ENCODE data around the gene SCLY.
"Not testable (repeated sequence)": the region's sequence is repeated elsewhere in the genome, so short reads cannot be mapped to it uniquely, and the experiment has no call there.

SCLY gene, protein sequence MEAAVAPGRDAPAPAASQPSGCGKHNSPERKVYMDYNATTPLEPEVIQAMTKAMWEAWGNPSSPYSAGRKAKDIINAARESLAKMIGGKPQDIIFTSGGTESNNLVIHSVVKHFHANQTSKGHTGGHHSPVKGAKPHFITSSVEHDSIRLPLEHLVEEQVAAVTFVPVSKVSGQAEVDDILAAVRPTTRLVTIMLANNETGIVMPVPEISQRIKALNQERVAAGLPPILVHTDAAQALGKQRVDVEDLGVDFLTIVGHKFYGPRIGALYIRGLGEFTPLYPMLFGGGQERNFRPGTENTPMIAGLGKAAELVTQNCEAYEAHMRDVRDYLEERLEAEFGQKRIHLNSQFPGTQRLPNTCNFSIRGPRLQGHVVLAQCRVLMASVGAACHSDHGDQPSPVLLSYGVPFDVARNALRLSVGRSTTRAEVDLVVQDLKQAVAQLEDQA

DNA sequence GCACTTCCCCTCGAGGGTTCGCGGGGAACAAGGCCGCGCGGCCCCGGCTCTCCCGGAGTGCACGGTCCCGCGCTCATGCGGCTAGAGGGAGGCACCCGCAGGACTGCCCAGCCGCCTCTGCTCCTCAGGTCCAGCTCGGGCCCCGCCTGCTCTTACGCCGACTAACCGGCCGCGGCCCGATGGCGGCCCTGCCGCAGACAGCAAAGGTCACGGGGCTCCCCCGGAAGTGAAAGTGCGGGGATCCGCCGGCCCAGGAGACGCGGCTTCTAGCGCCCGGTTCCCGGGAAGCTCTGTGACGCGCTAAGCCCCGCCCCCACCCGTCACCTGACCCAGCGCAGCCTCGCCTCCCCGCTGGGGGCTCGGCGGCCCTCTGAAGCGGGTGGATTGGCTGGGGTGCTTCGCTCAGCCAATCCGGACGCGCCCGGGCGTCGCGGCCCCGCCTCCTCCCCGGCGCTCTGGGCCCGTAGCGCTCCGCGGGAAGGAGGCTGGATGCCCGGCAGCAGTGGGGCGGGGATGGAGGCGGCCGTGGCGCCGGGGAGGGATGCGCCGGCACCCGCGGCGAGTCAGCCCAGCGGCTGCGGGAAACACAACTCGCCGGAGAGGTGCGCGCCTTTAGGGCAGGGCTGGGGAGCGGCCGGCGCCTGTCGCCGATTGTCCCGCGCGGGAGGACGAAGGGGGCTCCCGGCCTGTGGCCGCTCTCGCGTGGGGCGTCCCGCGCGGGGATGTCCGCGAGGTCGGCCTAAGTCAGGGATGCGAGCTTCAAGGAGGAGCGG is at the start of gene SCLY:
Gene SCLY (plus strand): TSS at position 460 of the 773 bp plus-strand sequence. CDS start 54 bp downstream, at position 514.
- DNase-seq = peak; percentile 92

DNA sequence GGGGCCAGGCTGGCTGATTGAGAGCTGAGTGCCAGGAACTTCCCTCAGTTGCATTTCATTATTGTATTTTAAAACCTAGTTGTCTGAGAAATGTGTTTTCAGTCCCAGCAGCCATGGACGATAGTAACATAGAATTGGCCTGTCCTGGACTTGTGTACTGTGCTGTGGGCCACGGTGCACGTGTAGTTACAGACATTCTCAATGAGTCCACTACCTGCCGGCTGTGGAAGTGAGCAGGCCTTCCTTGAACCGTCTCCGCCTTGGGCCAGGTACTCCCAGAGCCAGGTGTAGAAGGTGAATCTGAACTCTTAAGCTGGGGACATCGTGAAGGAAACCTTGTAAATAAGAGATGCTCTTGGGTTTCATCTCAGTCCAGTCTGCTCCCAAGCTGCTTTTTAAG is 47.0 kb upstream of the SCLY start:
- DNase-seq = no peak

DNA sequence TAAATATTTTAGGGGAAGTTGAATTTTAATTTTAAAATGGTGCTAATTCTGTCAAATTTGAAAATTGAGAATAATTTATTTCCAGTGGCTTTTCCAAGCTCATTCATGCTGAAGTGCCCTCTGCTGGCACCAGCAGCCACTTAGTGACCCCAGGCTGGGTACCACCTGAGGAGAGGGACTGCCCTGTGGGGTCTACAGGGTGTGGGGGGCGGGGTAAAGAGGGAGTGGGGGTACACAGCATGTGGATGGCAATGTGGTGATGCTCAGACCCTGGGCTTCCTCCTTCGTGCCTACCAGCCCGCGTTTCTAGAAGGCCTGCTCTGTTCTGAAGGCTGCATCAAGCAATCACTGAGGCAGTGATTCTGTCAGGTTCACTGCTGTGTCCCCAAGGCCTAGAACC is 45.1 kb upstream of the SCLY start:
- DNase-seq = no peak

DNA sequence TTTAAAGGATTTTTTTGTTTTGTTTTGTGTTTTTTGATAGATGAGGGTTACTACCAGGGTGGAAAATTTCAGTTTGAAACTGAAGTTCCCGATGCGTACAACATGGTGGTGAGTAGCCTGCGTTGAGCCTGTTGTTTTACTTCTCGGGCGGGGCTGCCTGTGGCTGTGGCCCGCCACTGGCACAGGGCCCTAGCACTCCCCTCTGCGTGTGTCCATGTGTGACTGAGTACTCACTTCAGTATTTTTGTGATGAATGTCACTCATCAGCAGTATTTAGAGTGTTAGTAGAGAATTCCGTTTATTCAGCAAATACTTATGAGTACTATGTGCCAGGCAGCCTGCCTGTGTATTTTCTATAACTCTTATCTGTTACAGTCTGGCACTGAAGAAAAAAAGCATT is 44.3 kb upstream of the SCLY start:
- DNase-seq = no peak

DNA sequence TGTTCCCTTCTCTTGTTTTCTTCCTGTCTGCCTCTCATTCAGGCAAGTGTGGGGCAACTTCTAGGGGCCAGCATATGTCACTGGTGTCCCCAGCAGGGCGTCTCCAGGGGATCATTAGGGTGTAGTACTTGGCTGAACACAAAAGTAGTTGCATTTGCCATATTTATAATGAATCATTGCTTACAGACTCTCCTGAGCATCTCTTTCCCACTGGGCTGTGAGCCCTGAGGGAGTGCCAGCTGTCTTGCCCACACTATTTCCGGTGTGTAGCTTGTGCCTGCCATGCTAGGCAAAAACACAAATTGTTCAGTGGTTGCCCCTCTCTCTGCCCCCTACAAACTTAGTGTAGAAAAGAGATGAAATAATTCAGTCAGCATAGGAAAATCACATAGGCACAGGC is 40.8 kb upstream of the SCLY start:
- no peak for DNase-seq

DNA sequence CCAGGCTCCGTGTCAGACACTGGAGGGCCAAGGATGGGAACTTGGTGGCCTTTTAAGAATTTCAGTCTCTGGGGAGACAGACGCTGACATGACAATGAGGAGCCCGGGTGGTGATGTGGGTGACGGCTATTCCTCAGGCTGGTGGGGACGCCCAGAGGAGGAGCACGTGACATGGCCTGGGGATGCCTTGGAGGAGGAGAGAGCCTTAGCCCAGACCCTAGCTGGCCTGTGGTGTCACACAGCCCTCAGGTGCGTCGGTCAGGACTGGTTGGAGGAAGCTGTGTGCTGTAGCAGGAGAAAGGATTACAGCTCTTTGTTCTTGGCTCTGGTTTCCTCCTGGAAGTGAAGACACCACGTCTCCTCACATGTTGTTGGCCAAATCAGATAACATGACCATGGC is 40.0 kb upstream of the SCLY start:
- no peak for DNase-seq

DNA sequence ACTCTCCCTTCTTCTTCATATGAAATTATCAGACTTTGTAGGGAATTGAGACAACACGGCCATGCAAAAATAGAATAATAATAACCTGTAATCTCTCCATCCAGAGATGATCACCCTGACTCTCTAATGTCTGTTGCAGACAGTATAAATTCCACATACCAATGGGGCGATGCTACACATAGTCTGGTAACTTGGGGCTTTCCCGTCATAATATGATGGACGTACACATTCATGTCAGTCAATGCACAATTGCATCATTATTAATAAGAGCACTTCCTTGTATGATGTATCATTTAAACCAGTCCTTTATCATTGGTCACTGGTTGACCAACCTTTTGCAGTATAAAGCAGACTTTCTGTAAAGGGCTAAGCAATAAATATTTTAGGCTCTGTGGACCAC is 39.5 kb upstream of the SCLY start:
- no peak for DNase-seq

DNA sequence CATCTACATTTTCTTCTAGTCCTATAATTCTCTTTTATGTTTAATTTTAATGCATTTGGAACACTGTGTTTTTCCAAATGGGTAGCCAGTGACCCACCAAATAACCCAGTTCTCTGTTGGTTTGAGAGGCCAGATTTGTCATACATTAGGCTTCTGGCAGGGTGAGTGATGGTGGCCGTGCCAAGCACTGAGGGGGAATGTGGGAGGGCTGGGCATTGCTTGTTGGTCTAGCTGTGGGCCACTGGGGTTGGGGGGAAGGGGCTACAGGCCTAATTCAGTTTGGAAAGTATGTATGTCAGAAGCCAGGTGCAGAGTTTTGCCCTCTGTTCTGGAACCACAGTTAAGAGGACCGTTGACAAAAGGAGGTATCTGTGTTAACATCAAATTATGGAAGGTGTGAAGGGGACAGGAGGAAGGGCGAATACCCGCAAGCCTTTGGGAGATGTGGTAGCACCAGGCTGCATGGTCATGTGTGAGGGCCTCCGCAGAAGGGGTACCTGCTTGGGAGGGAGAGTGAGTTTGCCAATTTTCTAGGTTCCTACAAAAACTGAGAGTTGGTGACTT is 38.1 kb upstream of the SCLY start:
- DNase-seq = no peak

DNA sequence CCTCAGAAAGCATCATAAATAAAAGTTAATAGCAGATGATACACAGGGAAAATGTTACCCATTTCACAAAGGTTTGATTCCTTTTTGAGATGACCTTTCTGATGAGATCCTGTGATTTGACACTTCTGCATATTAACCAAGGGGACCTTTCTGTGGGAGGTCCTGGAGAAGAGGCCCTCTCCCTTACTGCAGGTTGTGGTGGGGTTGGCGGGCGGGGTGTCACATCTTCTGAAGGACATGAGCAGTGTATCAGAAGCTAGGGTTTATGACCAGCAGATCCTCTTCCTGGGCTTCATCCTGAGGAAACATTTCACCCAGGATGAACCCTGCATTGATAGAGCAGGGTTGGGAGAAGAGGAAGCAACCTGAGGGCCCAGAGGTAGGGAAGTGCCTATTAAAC is 37.2 kb upstream of the SCLY start:
- DNase-seq = no peak

DNA sequence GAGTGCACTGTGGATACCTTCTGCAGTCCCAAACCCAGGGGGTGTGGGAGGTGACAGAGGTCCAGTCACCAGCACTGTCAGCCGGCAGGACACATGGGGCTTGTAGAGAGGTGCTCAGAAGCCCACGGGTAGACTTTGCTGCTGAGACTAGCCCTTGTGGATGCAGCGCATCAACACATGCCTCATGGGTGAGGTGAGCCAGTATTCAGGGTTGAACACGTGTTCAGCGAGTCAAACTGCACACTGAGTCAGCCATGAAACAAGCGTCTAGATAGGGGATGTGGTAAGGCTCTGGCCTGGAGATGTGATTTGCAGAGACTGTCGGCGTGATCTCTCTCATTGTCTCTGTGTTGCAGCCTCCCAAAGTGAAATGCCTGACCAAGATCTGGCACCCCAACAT is 35.8 kb upstream of the SCLY start:
- no peak for DNase-seq

DNA sequence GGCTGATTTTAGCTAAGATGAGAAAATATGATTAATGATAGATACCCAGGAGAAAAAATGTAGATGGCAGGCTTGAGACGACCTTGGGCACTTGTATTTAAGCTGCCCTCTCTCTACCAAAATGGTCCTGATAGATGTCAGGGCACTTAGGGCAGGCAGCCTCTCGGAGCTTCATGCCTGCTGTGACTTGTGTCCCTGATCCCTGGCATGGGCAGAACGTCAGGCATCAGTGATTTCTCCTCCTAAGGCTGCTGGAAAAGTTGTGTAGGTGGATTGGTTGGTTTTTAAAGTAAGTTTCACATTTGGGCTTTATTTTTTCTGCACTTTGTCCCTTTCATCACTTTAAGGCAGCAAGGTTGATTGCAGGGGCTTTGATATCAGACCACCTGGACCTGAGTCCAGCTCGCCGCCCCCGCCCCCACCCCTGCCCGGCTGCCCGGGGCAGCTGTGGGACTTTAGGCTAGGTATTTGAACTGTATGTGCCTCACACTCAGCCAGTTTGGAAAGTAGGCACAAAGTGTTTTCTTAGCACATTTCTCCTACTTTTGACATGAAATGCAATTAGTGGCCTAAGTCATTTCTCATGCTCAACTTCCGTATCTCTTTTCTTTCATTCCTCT is 35.0 kb upstream of the SCLY start:
- DNase-seq = no peak

DNA sequence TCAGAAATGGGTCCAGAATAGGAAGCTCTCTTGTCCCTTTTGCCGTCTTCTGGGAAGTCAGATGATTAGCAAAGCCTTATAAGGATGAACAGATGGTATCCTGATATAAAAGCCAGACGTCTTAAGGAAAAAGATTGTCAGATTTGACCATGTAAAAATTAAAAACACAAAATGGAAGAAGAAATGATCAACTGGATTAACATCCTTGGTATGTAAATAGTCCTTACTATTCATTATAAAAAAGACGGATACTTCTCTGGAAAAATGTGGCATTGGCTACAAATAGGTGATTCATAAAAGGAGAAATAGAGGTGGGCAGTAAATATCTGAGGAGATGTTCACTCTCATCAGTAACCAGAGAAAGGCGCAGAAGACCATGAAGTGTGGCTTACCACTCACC is 33.7 kb upstream of the SCLY start:
- DNase-seq = no peak

DNA sequence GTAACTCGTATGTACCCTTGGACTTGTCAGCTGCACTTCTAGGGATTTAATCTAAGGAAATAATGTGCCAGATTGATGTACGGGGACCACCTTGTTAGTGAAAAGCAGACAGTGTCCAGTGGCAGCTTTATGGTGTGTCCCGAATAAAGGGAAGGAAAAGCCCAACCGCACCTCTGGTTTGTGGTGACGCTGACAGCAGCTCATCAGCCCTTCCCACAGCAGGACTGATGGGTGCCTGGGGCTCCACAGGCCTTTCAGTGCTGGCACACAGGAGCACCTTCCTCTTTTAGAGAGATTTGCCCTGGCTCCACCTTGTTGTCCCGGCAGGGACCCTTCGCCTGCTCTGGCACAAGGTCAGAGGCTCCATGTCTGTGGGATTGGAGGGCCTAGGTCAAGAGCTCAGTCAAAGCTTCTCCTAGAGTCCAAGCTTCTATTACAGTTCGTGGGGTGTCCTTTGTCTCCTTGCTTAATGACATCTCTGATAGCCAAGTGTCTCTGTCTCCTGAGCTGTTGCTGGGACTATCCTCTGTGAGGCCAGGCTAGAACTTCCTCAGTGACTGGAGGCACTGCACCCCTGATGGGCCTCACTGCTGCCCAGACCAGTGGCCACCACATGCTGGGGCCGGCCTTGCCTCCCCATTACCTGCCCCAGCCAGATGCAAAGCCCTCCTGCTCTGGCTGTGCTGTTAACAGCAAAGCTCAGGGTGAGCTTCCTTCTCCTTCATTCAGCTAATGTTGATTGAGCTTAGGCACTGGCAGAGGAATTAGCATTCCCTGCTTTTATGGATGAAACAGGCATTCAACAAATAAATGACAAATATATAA is 33.0 kb upstream of the SCLY start:
- DNase-seq = no peak

DNA sequence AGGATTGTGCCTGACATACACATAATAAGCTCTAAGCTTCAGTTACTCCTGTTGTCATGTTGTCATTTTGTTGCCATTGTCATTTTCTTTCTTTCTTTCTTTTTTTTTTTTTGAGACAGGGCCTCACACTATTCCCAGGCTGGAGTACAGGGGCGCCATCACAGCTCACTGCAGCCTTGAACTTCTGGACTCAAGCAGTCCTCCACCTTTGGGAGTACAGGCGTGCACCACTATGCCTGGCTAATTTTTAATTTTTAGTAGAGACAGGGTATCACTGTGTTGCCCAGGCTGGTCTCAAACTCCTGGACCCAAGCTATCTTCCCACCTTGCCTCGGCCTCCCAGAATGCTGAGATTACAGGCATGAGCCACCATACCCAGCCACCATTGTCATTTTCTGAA is 30.9 kb upstream of the SCLY start:
- no peak for DNase-seq

DNA sequence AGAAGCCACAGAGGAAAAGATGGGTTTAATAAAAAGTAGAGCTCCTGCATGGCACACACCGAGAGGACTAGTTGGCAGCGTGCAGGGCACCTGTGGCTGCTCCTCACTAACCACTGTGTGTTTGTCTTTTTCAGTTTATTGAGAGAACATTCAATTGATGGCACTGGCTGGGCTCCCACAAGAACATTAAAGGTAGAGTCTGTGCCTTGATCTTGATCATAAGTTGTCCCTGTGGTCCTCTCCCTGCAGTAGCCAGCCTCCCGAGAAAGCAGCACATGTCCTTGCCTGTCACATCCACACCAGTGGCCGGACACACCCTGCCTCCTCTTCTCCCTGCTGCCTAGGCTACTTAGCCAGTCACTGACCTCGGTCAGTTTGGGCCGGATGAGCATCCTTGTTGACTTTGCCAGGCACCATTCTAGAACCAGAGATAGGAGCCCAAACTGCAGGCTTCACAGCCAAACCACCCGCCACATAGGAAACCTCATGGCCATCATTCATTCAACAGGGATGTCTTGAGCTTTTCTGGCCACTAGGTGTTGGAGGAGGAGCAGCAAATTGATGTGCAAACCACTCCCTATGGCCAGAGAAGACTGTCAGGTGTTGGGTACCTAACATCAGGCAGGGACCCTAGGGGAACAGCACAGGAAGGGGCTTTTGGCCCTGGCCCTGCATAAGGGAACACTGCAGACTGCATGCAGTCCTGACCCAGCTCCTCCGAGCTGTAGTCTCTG is 30.2 kb upstream of the SCLY start:
- no peak for DNase-seq

DNA sequence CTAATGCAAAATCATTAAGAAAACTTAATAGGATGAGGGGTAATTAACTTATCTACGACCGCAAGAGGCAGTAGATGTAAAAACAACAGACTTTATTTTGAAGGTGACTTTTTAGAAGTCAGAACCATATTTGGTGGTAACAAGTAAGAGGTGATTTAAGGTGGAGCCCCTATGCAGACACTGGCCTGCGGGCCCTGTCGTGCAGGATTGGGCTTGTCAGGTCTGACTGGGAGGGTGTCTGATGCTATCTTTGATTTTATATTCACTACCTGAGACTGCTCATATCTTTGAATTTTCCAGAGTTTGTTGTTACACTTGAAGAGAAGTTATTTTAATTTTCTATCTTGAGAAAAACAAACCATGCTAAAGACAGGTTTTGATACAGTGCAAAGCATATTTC is 29.1 kb upstream of the SCLY start:
- DNase-seq = no peak

DNA sequence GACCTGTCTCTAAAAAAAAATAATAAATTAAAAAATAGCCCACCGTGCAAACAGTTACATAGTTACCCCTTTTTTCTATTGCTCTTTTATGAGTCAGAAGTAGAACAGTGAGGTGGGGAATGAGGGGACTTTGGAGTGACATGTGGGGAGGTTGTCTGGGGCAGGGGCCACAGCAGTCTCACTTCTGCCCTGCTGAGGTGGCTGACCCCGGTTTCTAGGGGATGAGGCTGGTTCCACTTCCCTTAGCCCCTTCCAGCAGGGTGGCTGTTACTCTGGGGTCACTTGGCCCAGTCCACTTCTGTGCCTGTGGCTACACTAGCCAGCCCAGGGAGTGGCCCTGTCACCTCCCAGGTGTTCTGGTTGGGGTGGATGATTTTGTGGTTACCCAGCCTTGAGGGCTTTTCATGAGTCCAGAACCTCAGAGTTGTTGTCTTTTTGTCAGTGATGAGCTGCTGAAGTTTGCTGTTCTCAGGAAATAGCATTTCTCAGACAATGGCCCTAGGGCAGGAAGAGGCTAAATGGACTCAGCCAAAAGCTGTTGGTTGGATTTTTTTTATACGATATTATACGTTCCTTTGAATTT is 28.0 kb upstream of the SCLY start:
- no peak for DNase-seq

DNA sequence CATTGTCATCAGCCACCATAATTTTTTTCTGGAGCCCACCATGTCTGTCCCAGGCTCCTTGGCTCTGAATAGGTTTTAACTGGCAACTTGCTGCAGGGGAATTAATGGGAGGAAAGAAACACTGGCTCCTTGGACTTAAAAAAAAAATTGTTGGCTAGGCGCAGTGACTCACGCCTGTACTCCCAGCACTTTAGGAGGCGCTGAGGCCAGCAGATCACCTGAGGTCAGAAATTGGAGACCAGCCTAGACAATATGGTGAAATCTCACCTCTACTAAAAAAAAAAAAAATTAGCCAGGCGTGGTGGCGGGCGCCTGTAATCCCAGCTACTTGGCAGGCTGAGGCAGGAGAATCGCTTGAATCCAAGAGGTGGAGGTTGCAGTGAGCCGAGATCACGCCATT is 26.8 kb upstream of the SCLY start:
- DNase-seq = not testable (repeated sequence)

DNA sequence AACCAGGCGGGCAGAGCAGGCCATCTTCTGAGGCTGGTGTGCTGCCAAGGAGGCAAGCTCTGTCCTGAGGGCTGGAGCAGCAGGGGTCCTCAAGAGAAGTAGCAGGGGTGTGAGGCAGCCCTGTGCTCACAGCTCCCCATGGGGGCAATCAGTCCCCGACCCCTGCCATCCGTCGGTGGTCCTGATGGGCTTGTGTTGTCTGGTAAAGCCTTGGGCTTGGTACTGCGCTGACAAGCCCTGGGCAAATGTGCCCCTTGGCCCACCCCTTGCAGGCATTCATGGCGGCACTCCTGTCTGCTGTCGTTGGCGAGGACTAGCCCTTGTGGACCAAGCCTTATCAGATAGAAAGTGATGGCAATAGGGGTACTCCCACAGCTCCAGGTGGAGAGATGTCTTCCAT is 22.6 kb upstream of the SCLY start:
- no peak for DNase-seq

DNA sequence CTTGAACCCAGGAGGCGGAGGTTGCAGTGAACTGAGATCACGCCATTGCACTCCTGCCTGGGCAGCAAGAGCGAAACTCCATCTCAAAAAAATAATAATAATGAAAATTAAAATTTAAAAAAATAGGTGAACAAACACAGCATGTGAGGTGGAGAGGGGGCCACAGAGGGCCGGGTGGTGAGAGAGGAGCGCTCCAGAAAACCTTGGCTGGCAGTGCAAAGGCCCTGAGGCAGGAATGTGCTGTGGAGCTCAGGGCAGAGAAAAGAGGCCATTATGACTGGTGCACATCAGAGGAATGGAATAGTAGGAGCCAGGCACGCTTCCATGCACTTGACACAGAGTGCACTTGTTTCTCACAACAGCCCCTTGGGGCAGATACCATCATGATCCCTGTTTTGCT is 21.6 kb upstream of the SCLY start:
- no peak for DNase-seq

DNA sequence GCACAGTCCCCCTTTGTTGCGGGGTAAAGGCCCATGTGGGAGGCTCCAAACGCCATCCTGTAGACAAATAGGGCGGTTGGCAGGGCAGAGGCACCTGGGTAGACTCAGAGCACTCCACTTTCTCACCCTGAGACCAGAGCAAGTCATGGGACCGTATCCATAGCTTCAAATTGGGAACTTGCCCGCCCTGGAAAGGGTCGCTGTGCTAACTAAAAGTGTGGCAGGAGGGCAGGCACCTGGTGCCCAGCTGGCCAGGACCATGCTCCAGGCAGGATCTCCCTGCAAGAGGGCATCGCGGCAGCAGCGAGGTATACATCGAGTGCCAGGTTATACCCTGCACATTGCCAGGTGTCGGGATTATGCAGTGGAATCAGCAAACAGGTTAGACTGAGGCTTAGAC is 20.8 kb upstream of the SCLY start:
- no peak for DNase-seq

DNA sequence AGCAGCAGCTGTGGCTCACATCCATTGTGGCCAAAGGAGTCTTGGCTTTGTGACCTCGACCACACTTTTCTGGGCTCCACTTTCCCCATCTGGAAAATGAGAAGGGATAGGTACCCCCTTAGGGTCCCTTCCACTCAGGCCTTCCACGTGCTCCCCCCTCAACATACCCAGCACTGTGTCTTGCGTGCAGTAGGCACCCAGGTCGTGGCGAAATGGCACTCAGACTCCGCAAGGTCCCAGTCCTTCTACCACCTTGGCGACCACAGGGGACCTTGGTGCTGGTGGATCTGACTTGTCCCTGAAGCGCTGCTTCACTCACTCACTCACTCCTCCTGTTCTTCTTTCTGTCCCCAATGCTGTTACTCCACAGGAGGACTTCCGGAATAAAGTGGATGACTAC is 19.9 kb upstream of the SCLY start:
- no peak for DNase-seq
